ENCODE data around the gene HOMER3. TPM values are rescaled to one million over a fixed set of nuclear protein-coding genes. Genes with fewer than 3 reads are reported as not detected.

The HOMER3 gene
- total RNA-seq, 2 donors from 2014 or later, result 0.86 to 1.8 TPM

DNA sequence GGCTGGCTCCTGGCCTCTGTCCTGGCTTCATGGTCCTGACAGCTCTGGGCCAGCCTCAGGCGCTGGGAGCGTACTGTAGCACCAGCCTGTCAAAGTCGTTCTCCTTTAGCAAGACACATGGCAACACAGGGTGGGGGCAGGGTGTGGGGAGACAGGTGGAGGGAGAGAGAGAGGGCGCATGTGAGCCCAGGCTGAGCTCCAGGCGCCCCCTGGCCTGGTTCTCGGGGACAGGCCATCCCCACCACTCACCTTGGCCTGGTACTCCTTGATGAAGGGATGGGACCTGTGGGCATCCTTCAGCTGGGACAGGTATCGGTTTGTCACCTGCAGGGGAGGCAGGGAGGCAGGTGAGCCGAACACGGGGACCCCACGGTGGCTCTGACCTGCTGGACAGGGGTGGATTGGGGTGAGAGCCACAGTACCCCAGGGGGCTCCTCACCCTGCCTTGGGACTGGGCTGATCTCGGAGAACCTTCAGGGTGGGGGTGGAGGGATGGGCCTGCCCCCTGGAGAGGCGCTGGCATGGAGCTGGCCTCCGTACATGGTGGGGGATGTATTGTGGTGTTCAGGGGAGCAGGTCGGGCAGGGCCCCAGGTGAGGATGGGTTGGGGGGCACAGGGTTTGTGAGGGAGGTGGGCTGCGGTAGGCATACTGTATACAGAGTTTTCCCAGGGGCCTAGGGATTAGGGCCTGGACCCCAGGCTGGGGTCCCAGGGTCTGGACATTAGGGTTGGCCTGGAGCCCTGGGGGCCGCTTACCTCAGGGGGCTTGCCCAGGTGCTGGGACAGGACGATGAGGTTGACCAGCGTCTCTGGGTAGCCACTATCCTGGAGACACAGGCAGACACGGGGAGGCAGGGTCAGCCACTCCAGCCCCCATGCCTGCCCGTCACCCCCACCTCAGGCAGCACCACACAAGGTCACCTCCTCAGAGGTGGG, 41.1 kb downstream of the HOMER3 start:
- ATAC-seq (replicated peaks in 1 of 2) (no peak), DNase-seq (no peak)
- no peak overlapping the region for H3K27ac Mint-ChIP-seq
- H3K36me3 Mint-ChIP-seq (ENCODE audit: insufficient read depth in 2 of 2), result peaks cover under 1 to 2% of the 10 kb centered on the region in 2 donors
- H3K4me3 Mint-ChIP-seq, result no peak overlapping the region
- H3K4me1 Mint-ChIP-seq (ENCODE audit: low read depth), result peaks cover 11% of the 10 kb centered on the region
- peaks cover 17% of the 10 kb centered on the region for H3K27me3 Mint-ChIP-seq (ENCODE audit: low read depth)
- no peaks in the 10 kb centered on the region for H3K9me3 Mint-ChIP-seq

DNA sequence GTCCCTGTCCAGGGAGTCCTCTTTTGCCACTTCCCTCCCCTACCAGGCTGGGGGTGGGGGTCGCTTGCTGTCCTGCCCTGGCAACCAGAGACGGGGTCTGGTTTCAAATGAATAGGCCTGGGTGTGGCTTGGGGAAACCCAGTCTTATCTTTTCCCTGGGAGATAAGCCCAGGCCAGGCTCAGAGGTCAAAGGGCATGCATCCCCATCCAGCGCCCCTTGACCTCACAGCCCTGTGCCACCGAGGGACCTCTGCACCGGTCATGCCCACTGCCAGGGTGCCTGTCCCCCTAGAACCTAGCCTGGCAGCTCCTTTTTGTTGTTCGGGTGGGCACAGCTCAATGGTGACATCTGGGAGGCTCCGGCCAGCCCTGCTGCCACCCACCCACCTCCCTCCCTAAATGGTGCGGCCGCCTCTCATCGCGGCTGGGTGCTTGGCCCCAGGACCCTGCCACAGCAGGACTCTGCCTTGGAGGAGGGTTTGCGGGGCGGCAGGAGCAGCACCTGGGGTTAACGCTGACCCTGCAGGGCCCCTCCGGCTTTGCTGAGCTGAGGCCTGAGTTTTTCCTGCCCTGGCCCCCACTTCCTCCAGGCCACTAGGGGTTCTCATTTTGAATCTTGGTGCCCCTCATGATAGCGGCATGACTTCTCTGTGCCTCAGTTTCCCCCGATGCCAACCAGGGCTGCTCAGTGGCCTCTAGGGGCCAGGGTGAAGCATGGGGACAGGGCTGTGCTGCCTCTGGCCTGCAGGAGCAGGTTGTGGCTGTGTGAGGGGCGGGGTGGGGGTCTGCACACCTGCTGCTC, 42.2 kb downstream of the HOMER3 start:
- ATAC-seq (replicated peaks in 1 of 2) (no peak), DNase-seq (no peak)
- Mint-ChIP-seq H3K27ac (no peak overlapping the region), H3K9me3 (no peaks in the 10 kb centered on the region), H3K4me3 (no peak overlapping the region), H3K27me3 (ENCODE audit: low read depth) (peaks cover 24% of the 10 kb centered on the region), H3K4me1 (ENCODE audit: low read depth) (peaks cover 11% of the 10 kb centered on the region), H3K36me3 (ENCODE audit: insufficient read depth in 2 of 2) (peaks cover 0 to 2% of the 10 kb centered on the region in 2 donors)

DNA sequence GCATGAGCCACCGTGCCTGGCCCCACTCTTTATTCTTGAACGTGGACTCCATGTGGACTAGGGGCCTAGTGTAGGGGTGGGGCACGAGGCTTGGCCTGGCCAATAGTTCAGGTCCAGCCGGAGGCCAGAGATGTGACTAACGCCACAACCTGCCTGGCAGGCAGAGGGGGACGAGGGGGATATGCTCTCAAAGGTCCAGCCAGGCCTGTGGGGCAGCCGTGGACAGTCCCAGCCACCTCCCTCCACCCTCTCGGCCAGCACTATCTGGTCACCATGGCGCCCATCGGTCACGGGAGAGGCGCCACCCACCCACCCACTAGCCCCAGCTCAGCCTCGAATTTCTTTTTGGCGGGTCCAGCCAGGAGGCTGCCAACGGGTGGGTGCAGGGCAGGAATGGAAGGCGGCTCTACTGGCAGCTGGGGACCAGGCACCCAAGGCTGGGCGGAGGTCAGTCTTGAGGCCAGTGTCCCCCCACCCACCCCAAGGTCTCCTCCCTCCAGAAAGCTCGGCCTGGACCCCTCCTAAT, 42.9 kb downstream of the HOMER3 start:
- Mint-ChIP-seq H3K36me3 (ENCODE audit: insufficient read depth in 2 of 2) (peaks cover 0 to 2% of the 10 kb centered on the region in 2 donors), H3K4me1 (ENCODE audit: low read depth) (peaks cover 11% of the 10 kb centered on the region), H3K27ac (no peak overlapping the region), H3K9me3 (no peaks in the 10 kb centered on the region), H3K27me3 (ENCODE audit: low read depth) (peaks cover 30% of the 10 kb centered on the region), H3K4me3 (no peak overlapping the region)
- no peak for ATAC-seq (replicated peaks in 1 of 2)
- no peak for DNase-seq

DNA sequence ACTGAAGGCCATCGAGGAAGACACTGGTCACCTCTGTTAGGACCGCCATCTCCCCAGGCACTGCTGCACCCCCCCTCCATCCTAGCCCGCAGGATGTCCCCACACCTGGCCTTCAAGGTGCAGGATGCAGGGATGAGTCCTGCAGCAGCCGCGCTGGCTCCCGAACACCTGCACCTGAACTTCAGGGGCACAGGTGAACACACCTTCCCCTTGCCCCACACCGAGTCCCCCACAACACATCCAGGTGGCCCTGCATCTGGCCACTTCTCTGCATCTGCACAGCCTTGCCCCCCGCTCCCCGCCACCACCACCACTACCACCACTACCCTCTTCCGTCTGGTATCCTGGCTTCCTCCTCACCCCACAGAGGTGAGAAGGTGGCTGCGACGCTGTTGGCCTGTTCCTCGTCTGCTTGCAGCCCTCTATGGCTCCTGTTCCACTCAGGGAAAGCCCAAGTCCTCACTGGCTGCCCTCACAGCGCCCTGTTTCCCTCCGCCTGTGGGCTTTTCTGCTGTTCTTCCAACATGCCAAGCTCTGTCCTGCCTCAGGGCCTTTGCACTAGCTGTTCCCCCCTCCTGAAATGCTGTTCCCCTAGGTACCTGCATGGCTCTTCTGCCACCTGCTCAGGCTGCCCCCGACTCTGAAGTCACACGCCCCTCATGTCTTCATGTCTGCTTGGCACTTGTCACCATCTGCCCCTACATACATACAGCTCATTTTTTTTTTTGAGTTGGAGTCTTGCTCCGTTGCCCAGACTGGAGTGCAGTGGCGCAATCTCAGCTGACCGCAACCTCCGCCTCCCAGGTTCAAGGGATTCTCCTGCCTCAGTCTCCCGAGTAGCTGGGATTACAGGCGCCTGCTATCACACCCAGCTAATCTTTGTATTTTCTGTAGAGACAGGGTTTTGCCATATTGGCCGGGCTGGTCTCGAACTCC, 43.7 kb downstream of the HOMER3 start:
- peak overlapping the region; percentile 20 for H3K27ac Mint-ChIP-seq
- H3K4me1 Mint-ChIP-seq (ENCODE audit: low read depth), result peaks cover 11% of the 10 kb centered on the region
- peaks cover 0 to 2% of the 10 kb centered on the region in 2 donors for H3K36me3 Mint-ChIP-seq (ENCODE audit: insufficient read depth in 2 of 2)
- peaks cover 33% of the 10 kb centered on the region for H3K27me3 Mint-ChIP-seq (ENCODE audit: low read depth)
- H3K9me3 Mint-ChIP-seq, result no peaks in the 10 kb centered on the region
- peak overlapping the region; percentile 13 to 82 for H3K4me3 Mint-ChIP-seq
- DNase-seq (no peak), ATAC-seq (replicated peaks in 1 of 2) (no peak)

DNA sequence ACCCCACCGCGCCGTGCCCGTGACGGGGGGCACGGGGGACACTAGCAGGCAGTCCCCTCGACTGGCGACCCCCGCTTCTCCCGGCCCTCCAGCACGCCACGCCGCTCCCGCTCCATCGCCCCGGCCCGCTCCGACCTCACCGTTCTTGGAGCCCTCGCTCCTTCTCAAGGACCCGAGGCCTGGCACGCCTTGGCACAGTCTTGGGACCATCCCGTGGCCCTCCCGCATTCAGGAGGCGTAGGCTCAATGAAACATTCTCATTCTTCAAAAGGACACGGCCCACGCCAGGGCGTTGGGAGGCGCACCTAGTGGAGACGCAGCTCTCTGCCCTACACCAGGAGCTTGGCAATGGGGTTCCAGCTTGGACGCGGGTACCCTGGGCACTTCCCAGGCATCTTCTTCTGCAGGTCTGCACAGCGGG, 44.6 kb downstream of the HOMER3 start:
- ATAC-seq (replicated peaks in 1 of 2) (no peak), DNase-seq (no peak)
- Mint-ChIP-seq H3K27ac (no peak overlapping the region), H3K36me3 (ENCODE audit: insufficient read depth in 2 of 2) (peaks cover 0 to 2% of the 10 kb centered on the region in 2 donors), H3K4me3 (peak overlapping the region; percentile 82 to 84), H3K4me1 (ENCODE audit: low read depth) (peaks cover 11% of the 10 kb centered on the region), H3K27me3 (ENCODE audit: low read depth) (peaks cover 33% of the 10 kb centered on the region), H3K9me3 (no peaks in the 10 kb centered on the region)

DNA sequence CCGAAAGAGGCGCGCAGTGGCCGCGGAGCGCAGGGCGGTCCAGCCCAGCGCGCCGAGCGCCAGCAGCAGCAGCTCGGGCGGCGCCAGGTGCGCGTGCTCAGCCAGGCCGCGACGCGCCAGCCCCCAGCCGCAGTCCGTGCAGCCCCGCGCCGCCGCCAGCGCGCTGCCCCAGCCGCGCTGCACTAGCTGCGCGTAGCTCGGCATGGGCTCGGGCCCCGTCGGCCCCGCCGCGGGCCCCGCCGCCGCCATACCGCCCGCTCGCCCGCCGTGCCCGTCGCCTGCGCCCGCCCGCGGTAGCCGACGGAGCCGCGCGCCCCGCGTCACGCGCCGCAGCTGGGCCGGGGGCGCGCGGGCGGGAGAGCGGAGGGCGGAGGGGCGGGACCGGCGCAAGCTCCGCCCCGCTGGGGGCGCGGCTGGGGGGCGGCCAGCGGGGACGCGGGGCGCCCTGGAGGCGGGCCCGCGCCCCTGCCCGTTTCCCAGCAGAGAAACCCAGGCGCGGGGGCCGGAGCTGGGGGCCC, 45.1 kb downstream of the HOMER3 start, which contains the start of gene CERS1:
TSS of gene CERS1 (minus strand) at position 335 of the 518 bp plus-strand sequence. CDS start at position 249, 86 bp downstream.
- Mint-ChIP-seq H3K4me1 (ENCODE audit: low read depth) (peaks cover 11% of the 10 kb centered on the region), H3K27ac (no peak within 1 kb of the TSS), H3K36me3 (ENCODE audit: insufficient read depth in 2 of 2) (peaks cover 0 to 2% of the 10 kb centered on the region in 2 donors), H3K4me3 (peak within 1 kb of the TSS; percentile 82 to 84), H3K27me3 (ENCODE audit: low read depth) (peaks cover 33% of the 10 kb centered on the region), H3K9me3 (no peaks in the 10 kb centered on the region)
- DNase-seq (no peak), ATAC-seq (replicated peaks in 1 of 2) (peak; percentile 22 to 24)

DNA sequence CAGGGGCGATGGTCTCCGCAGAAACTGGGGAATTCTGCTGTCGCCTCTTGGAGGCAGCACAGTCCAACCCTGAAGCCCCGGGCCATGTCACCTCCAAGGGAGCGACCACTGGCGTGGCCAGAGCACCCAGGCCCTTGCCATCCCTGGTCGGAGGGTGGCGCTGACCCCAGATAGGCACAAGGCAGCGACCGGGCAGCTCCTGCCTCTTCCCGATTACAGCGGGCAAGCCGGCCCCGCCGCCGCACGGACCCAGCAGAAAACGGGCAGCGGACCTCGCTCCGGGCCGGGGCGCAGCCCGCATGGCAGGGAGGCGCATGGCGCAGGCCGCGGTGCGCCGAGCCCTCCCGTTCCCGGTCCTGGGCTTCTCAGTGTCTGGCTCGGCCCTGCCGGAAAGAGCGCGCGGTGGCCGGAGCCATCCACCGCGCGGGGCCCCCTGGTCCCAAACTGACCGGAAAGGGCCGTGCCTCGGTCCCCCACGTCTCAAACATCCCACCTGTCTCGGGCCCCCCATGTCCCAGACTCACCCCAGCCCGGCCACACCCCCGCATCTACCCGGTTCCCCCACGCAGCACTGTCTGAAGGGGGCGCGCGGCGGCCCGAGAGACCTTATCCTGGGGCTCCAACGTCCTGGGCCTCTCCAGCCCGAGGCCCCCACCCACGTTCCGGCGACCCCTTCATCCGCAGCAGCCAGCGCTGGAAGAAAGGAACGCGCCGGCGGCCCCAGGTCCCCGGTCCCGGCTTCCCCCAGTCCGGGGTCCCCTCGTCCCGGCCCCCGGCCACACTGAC, 45.8 kb downstream of the HOMER3 start:
- Mint-ChIP-seq H3K36me3 (ENCODE audit: insufficient read depth in 2 of 2) (peaks cover 0 to 2% of the 10 kb centered on the region in 2 donors), H3K27ac (no peak overlapping the region), H3K27me3 (ENCODE audit: low read depth) (peaks cover 33% of the 10 kb centered on the region), H3K4me1 (ENCODE audit: low read depth) (peaks cover 11% of the 10 kb centered on the region), H3K4me3 (peak overlapping the region; percentile 65 to 71), H3K9me3 (no peaks in the 10 kb centered on the region)
- ATAC-seq (replicated peaks in 1 of 2) (peak; percentile 26 to 29), DNase-seq (peak in 1 of 2 donors; percentile 18)

DNA sequence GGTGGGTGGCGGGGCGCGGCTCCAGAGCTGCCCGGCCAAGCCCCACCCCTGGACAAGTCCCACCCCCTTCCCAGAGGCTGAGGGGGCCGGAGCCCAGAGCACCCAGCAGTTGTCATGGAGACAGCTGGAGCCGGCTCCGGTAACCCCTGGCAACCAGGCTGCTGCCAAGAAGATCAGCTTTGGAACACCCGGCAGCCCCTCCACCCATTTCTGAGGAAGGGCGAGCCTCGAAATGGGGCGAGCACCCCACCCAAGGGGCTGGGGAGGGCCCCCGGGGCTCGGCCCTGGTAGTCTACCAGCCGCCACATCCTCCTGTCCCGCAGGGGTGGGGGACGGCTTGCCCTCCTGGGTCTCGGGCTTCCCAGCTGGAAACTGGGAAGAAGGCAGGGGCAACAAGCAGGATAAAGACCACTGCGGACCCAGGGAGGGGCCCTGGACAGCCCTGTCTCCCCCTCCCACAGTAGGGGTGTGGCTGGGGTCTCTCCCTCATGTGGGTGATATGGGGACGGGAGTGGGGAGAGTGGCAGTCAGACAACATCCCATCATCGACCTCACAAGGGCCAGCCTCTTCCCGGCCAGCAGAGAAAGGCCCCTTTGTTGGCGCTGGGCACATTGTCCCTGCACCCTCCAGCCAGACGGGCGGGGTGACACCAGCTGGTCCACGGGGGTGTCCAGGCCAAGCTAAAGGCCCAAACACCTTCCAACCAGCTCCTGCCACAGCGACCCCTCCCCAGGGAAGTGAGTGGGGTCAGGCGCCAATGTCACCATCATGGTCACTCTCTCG, 46.6 kb downstream of the HOMER3 start:
- ATAC-seq (replicated peaks in 1 of 2), result no peak
- H3K27ac Mint-ChIP-seq, result no peak overlapping the region
- DNase-seq, result no peak
- H3K4me3 Mint-ChIP-seq, result no peak overlapping the region
- peaks cover 0 to 2% of the 10 kb centered on the region in 2 donors for H3K36me3 Mint-ChIP-seq (ENCODE audit: insufficient read depth in 2 of 2)
- H3K4me1 Mint-ChIP-seq (ENCODE audit: low read depth), result peaks cover 11% of the 10 kb centered on the region
- peaks cover 33% of the 10 kb centered on the region for H3K27me3 Mint-ChIP-seq (ENCODE audit: low read depth)
- H3K9me3 Mint-ChIP-seq, result no peaks in the 10 kb centered on the region

DNA sequence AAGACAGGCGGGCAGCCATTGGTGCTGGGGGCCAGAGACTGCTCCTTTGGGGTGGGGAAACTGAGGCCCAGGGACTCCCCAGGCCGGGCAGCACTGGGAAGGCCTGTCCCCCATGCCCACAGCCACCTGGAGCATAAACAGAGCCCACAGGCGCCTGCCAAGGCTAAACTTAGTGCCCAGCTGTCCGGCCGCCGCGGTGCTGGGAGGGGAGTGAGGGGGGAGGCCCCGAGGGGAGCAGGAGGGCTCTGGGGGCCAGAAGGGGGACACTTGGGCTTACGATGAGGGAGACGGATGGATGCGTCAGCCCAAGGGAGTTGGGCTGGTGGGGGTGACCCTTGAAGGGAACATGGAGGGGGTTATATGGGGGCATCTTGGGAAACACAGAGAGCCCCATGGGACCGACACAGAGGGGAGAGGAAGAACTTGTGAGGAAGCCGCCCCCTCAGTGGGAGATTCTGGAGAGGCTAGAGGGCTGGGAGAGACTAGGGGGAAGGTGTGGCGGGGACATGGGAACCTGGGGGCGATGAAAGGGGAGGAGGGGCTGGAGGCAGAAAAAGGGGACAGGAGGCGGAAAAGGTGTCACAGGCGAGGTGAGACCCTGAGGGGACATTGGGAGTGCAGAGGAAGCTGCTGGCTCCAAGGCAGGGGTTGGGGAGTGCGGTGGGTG, 47.3 kb downstream of the HOMER3 start:
- peaks cover 11% of the 10 kb centered on the region for H3K4me1 Mint-ChIP-seq (ENCODE audit: low read depth)
- DNase-seq (no peak), ATAC-seq (replicated peaks in 1 of 2) (no peak)
- H3K27ac Mint-ChIP-seq, result no peak overlapping the region
- no peaks in the 10 kb centered on the region for H3K9me3 Mint-ChIP-seq
- peaks cover 0 to 2% of the 10 kb centered on the region in 2 donors for H3K36me3 Mint-ChIP-seq (ENCODE audit: insufficient read depth in 2 of 2)
- no peak overlapping the region for H3K4me3 Mint-ChIP-seq
- H3K27me3 Mint-ChIP-seq (ENCODE audit: low read depth), result peaks cover 33% of the 10 kb centered on the region

DNA sequence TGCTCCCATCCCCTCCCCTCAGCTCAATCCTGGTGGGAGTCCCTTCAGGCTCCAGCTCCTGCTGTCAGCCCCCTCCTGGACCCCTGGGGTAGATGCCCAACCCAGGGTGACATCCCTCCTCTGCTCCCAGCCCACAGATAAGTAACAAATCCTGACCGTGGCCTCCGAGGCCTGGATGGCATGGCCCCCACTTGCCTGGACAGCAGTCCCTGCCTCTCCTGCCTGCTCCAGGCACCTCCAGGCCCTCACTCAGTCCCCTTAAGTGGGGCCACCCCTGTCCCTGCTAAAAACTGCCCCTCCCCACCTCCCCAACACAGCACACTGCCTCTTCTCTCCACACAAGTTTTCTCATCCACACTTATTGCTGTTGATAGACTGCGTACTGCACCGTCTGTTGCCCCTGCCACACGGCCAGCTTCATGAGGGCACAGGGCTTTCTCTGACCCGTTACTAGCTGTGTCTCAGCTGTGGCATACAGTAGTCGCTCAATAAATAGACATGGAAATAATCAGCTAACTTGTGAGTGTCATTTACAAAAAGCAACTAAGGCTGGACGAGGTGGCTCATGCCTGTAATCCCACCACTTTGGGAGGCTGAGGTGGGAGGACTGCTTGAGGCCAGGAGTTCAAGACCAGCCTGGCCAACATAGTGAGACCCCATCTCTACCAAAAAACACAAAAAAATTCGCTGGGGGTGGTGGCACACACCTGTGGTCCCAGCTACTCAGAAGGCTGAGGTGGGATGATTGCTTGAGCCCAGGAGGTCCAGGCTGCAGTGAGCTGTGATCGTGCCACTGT, 50.9 kb downstream of the HOMER3 start:
- no peak overlapping the region for H3K27ac Mint-ChIP-seq
- H3K4me1 Mint-ChIP-seq (ENCODE audit: low read depth), result no peaks in the 10 kb centered on the region
- peaks cover 22% of the 10 kb centered on the region for H3K27me3 Mint-ChIP-seq (ENCODE audit: low read depth)

More for the DNA sequence above, 50.9 kb downstream of the HOMER3 start:
- no peak for ATAC-seq (replicated peaks in 1 of 2)
- DNase-seq, result no peak
- no peaks in the 10 kb centered on the region for H3K36me3 Mint-ChIP-seq (ENCODE audit: insufficient read depth in 2 of 2)
- H3K4me3 Mint-ChIP-seq, result no peak overlapping the region
- no peaks in the 10 kb centered on the region for H3K9me3 Mint-ChIP-seq
